Endothelial cell of umbilical vein (primary cell): ENCODE results near the gene C1orf216. TPM values are rescaled to one million over a fixed set of nuclear protein-coding genes. Genes with fewer than 3 reads are reported as not detected.
"Not testable (repeated sequence)": the region's sequence is repeated elsewhere in the genome, so short reads cannot be mapped to it uniquely, and the experiment has no call there.

Experiments used
- BruUV-seq: library from RNA; stranded (reverse); fragments of 400-500 nt; replicated peaks from 2 replicates; lab custom pipeline; 2021; lab: Mats Ljungman, UMichigan
- CTCF ChIA-PET: fragments of 300-600, 350-600 bp; sonication (Branson Sonifier 250); formaldehyde crosslinking; loops from one replicate; lab custom pipeline; 2021; ENCODE audit warnings: antibody characterized with exemption, inconsistent platforms; lab: Charles Lee
- POLR2A ChIA-PET: fragments of 300-600, 350-600 bp; sonication (Branson Sonifier 250); formaldehyde crosslinking; loops from one replicate; lab custom pipeline; 2021; ENCODE audit warnings: antibody characterized with exemption, inconsistent platforms; lab: Charles Lee
- DNase-seq: peaks from one replicate; pipeline ENCODE4 v3.0.0-alpha.2; 2011; ENCODE audit warnings: low read depth, low spot score
- FAIRE-seq: peaks from 2 replicates; lab custom pipeline; 2011; peaks lifted over from hg19 to GRCh38; lab: Jason Lieb, UNC
- H2AFZ ChIP-seq: 2 replicates; pipeline ENCODE4 v1.6.0; 2012; ENCODE audit warnings: low read depth, low read length, control low read depth, inconsistent platforms
- H3K27ac ChIP-seq: 2 replicates; pipeline ENCODE4 v1.5.1; 2011; ENCODE audit warnings: low read depth, mild to moderate bottlenecking, control low read depth, low read length, moderate library complexity; ENCODE audit not compliant: insufficient read depth
- H3K27me3 ChIP-seq, 2 experiments: 2 replicates each; pipeline versions ENCODE4 v1.6.0 to v1.6.1; 2011; ENCODE audit warnings: low read length in 2 of 2, mixed read lengths in 1 of 2; ENCODE audit not compliant: control insufficient read depth in 2 of 2, insufficient read depth in 2 of 2
- H3K36me3 ChIP-seq, 2 experiments: 2 replicates in 1 of 2; 3 replicates in 1 of 2; pipeline ENCODE4 v1.5.1; 2011; ENCODE audit warnings: low read length in 2 of 2, mild to moderate bottlenecking in 1 of 2, moderate library complexity in 1 of 2; ENCODE audit not compliant: control insufficient read depth in 2 of 2, insufficient read depth in 2 of 2; ENCODE audit errors: extremely low read depth in 1 of 2
- H3K4me1 ChIP-seq: 3 replicates; pipeline ENCODE4 v1.5.1; 2011; ENCODE audit warnings: mild to moderate bottlenecking, low read length; ENCODE audit not compliant: control insufficient read depth, insufficient read depth; ENCODE audit errors: extremely low read depth
- H3K4me2 ChIP-seq: 2 replicates; pipeline ENCODE4 v1.6.1; 2011; ENCODE audit warnings: low read length, control low read depth, mixed read lengths; ENCODE audit not compliant: insufficient read depth
- H3K4me3 ChIP-seq, 3 experiments: fragments of 200-600 bp in 1 of 3; sonication (generic), shearing (Covaris generic) in 1 of 3; replicated peaks in 1 of 3; 2 replicates each; pipeline ENCODE4 v1.5.1; 2011 to 2016; ENCODE audit warnings: control low read depth in 3 of 3, low read length in 3 of 3, mild to moderate bottlenecking in 2 of 3, inconsistent platforms in 1 of 3, low read depth in 1 of 3, moderate library complexity in 1 of 3; ENCODE audit not compliant: insufficient read depth in 1 of 3
- H3K79me2 ChIP-seq: 2 replicates; pipeline ENCODE4 v1.6.0; 2012; ENCODE audit warnings: low read length, inconsistent platforms; ENCODE audit not compliant: control insufficient read depth, insufficient read depth
- H3K9ac ChIP-seq: replicated peaks from 2 replicates; pipeline ENCODE3; 2011; ENCODE audit warnings: low read length, control low read depth; ENCODE audit not compliant: insufficient read depth; ENCODE audit errors: extremely low read depth
- H3K9me1 ChIP-seq: replicated peaks from 3 replicates; pipeline ENCODE4 v1.6.0; 2011; ENCODE audit warnings: mild to moderate bottlenecking, low read length; ENCODE audit not compliant: control insufficient read depth, insufficient read depth; ENCODE audit errors: extremely low read depth
- H3K9me3 ChIP-seq: replicated peaks from 2 replicates; pipeline ENCODE4 v1.5.1; 2012; ENCODE audit warnings: low read length, inconsistent platforms; ENCODE audit not compliant: control insufficient read depth, insufficient read depth
- H4K20me1 ChIP-seq: replicated peaks from 2 replicates; pipeline ENCODE3; 2011; ENCODE audit warnings: mild to moderate bottlenecking, low read length; ENCODE audit not compliant: control insufficient read depth, insufficient read depth; ENCODE audit errors: extremely low read depth
- CTCF ChIP-seq, 2 donors: IDR thresholded peaks; 1 replicate in 1 of 2; 2 replicates in 1 of 2; pipeline ENCODE4 v1.5.1; 2011; ENCODE audit warnings: low read length in 2 of 2, mild to moderate bottlenecking in 2 of 2, moderate library complexity in 2 of 2, control low read depth in 1 of 2, inconsistent platforms in 1 of 2, low read depth in 1 of 2; ENCODE audit not compliant: insufficient read depth in 1 of 2; ENCODE audit errors: extremely low read depth in 1 of 2
- EZH2 ChIP-seq: IDR thresholded peaks from 2 replicates; pipeline ENCODE4 v1.6.1; 2012; ENCODE audit warnings: borderline replicate concordance, low read depth, mild to moderate bottlenecking, moderate library complexity, low read length, inconsistent platforms; ENCODE audit not compliant: severe bottlenecking
- FOS ChIP-seq: IDR thresholded peaks from 2 replicates; pipeline ENCODE4 v1.6.1; 2011; ENCODE audit warnings: mild to moderate bottlenecking, low read length, moderate library complexity, borderline replicate concordance; ENCODE audit not compliant: insufficient read depth
- GATA2 ChIP-seq: IDR thresholded peaks from 2 replicates; pipeline ENCODE4 v1.7.0; 2011; ENCODE audit warnings: low read depth, mild to moderate bottlenecking, moderate library complexity, mixed read lengths, low read length; ENCODE audit not compliant: insufficient read length, insufficient read depth
- JUN ChIP-seq: IDR thresholded peaks from 2 replicates; pipeline ENCODE4 v1.6.1; 2011; ENCODE audit warnings: borderline replicate concordance, low read depth; ENCODE audit not compliant: insufficient read length, insufficient read depth
- MAX ChIP-seq: IDR thresholded peaks from 2 replicates; pipeline ENCODE4 v1.6.1; 2011; ENCODE audit not compliant: insufficient read depth, insufficient read length
- MYC ChIP-seq: IDR thresholded peaks from one replicate; pipeline ENCODE4 v1.6.1; 2011; ENCODE audit warnings: mild to moderate bottlenecking, low read depth, low read length
- POLR2A ChIP-seq: IDR thresholded peaks from 2 replicates; pipeline ENCODE4 v1.6.1; 2012; ENCODE audit warnings: low read depth, mild to moderate bottlenecking, control low read depth, low read length
- POLR2AphosphoS5 ChIP-seq: IDR thresholded peaks from 2 replicates; pipeline ENCODE4 v1.6.1; 2012; ENCODE audit warnings: low read depth, mild to moderate bottlenecking, control low read depth, low read length, moderate library complexity; ENCODE audit not compliant: insufficient read depth
- dilution Hi-C: fragments of 300-500 bp; cut with MboI; formaldehyde crosslinking; loops from one replicate; pipeline ENCODE4 v1.15.0; 2019; ENCODE audit warnings: low sequenced_read_pairs; ENCODE audit not compliant: extremely low pct_ligation_motif_present
- intact Hi-C: fragments of 100-400 bp; cut with micrococcal nuclease; formaldehyde crosslinking; loops from one replicate; pipeline ENCODE4 v1.10.0; 2022
- polyA plus RNA-seq, 4 experiments: library from polyadenylated mRNA; depleted of rRNA in 3 of 4; stranded (reverse) in 3 of 4; unstranded in 1 of 4; fragments of >200 nt; gene quantifications; 2 replicates each; pipeline versions ENCODE4 v1.2.1 to v1.2.3, GENCODE V29; 2011 to 2012; ENCODE audit warnings: missing spikeins in 1 of 4
- total RNA-seq: library from RNA; stranded (reverse); gene quantifications from 2 replicates; pipeline ENCODE4 v1.2.3, GENCODE V29; 2021

The C1orf216 gene
- total and polyA plus RNA-seq, 2 donors (not counting 3 experiments of a cell fraction or from before 2014, with no cell fraction given): 13.3 to 15.3 TPM

GRCh38 chr1:35691080-35691479, 27.6 kb downstream of the C1orf216 start:
- no peak for FAIRE-seq

GRCh38 chr1:35690103-35690502, 28.6 kb downstream of the C1orf216 start:
- intact Hi-C loops, dilution Hi-C loops, H3K4me2 ChIP-seq, H3K27ac ChIP-seq, FAIRE-seq, H4K20me1 ChIP-seq, DNase-seq, BruUV-seq, POLR2A ChIA-PET, H3K79me2 ChIP-seq, H3K9me3 ChIP-seq, H3K4me3 ChIP-seq, H3K9ac ChIP-seq, H2AFZ ChIP-seq, H3K9me1 ChIP-seq, H3K4me1 ChIP-seq, H3K36me3 ChIP-seq: not testable (repeated sequence)
- CTCF ChIA-PET: interaction anchor here (1.2 kb wide), 1 partner anchor 25 kb away, joined by 6 read pairs; no protein-coding TSS in a partner anchor
- H3K27me3 ChIP-seq: peaks cover 48 to 49% of the 10 kb centered on the region in 2 experiments

More at GRCh38 chr1:35691080-35691479, 27.6 kb downstream of the C1orf216 start:
- H3K9me3 ChIP-seq: no peaks in the 10 kb centered on the region
- H3K79me2 ChIP-seq: no peaks in the 10 kb centered on the region
- H3K4me3 ChIP-seq: no peak overlapping the region
- H3K9ac ChIP-seq: no peak overlapping the region
- ChIA-PET CTCF (interaction anchor here (1.2 kb wide), 1 partner anchor 24 kb away, joined by 6 read pairs; no protein-coding TSS in a partner anchor), POLR2A (no interaction called here)
- DNase-seq: no peak
- BruUV-seq: no TSS peak
- H3K27ac ChIP-seq: no peak overlapping the region
- H3K27me3 ChIP-seq: peaks cover 52 to 53% of the 10 kb centered on the region in 2 experiments
- dilution Hi-C loops (no loop called here), intact Hi-C loops (no loop called here)
- H3K9me1 ChIP-seq: no peaks in the 10 kb centered on the region
- no peaks in the 10 kb centered on the region for H4K20me1 ChIP-seq
- no peaks in the 10 kb centered on the region for H3K36me3 ChIP-seq
- no peaks in the 10 kb centered on the region for H3K4me1 ChIP-seq
- TF ChIP-seq CTCF (IDR thresholded peaks at IDR 0.05; ENCODE audit: extremely low read depth in 1 of 2, insufficient read depth in 1 of 2, low read depth in 1 of 2, low read length in 2 of 2): no peak
- TF ChIP-seq POLR2AphosphoS5: no peak
- no peak for TF ChIP-seq FOS
- no peak for TF ChIP-seq POLR2A
- TF ChIP-seq EZH2: no peak
- TF ChIP-seq MAX: no peak
- no peak for TF ChIP-seq GATA2
- TF ChIP-seq MYC: no peak
- no peak for TF ChIP-seq JUN
- no peak overlapping the region for H3K4me2 ChIP-seq
- no peak overlapping the region for H2AFZ ChIP-seq
